Right ventricle myocardium superior (tissue), 1 donor: ENCODE data around the gene PTBP2. TPM values are rescaled to one million over a fixed set of nuclear protein-coding genes. Genes with fewer than 3 reads are reported as not detected.

Experiments used
- ATAC-seq: fragments of 200-7000 bp; cut with Tn5 transposase; one replicate; pipeline ENCODE4 v1.9.1; 2020; ENCODE audit warnings: mild to moderate bottlenecking; ENCODE audit not compliant: poor library complexity
- DNase-seq: peaks from one replicate; pipeline ENCODE4 v3.0.0-alpha.2; 2020
- intact Hi-C: fragments of 100-400 bp; cut with DNase I; formaldehyde crosslinking; loops from one replicate; pipeline ENCODE4 v1.11.2; 2022
- long read RNA-seq: library from polyadenylated mRNA; unstranded; transcript quantifications from one replicate; pipeline ENCODE4 v2.0.0, GENCODE V29; 2021
- total RNA-seq: library from RNA; stranded (reverse); fragmentation: NEBNext Ultra II Directional; extraction: Animal tissue kit (Norgen Biotek cat#: 25700); gene quantifications from one replicate; pipeline ENCODE4 v1.2.1, GENCODE V29; 2021
- donor health status: DM: no; HTN: yes; CAD: no; lungs with severe emphysema.

Gene PTBP2
- total RNA-seq: 14.0 TPM
- long read RNA-seq, full-length matches to known transcripts: 17 of 19 reads
- long read RNA-seq, partial matches to known transcripts: 1 of 19 reads
- long read RNA-seq, other reads (novel, unspliced or antisense): 1 of 19 reads

GRCh38 chr1:96721416-96722160, at the start of gene PTBP2:
Gene PTBP2, plus strand, starts transcription at chr1:96721784. Its CDS starts 81 bp downstream, at chr1:96721865.
- intact Hi-C loops: no loop called here
- DNase-seq (peak; percentile 90), ATAC-seq (peak; percentile 98)

- ATAC-seq: no peak
- no peak for DNase-seq
- intact Hi-C loops: no loop called here
Observed at GRCh38 chr1:96674915-96675314, 46.7 kb upstream of the PTBP2 start.

- DNase-seq (no peak), ATAC-seq (no peak)
- intact Hi-C loops: no loop called here
Observed at GRCh38 chr1:96682056-96682455, 39.5 kb upstream of the PTBP2 start.

GRCh38 chr1:96683931-96684330, 37.7 kb upstream of the PTBP2 start:
- ATAC-seq: peak; percentile 77
- intact Hi-C loops: no loop called here
- no peak for DNase-seq

GRCh38 chr1:96684744-96685143, 36.8 kb upstream of the PTBP2 start:
- ATAC-seq (peak; percentile 76), DNase-seq (no peak)
- intact Hi-C loops: no loop called here

GRCh38 chr1:96688767-96689166, 32.8 kb upstream of the PTBP2 start:
- DNase-seq (no peak), ATAC-seq (no peak)
- intact Hi-C loops: no loop called here

- DNase-seq: no peak
- no peak for ATAC-seq
- intact Hi-C loops: no loop called here
Observed at GRCh38 chr1:96695954-96696353, 25.6 kb upstream of the PTBP2 start.

- intact Hi-C loops: no loop called here
- DNase-seq: no peak
- ATAC-seq: no peak
Observed at GRCh38 chr1:96698342-96698983, 23.1 kb upstream of the PTBP2 start.

GRCh38 chr1:96703186-96703585, 18.4 kb upstream of the PTBP2 start:
- ATAC-seq: no peak
- DNase-seq: no peak
- intact Hi-C loops: no loop called here

- DNase-seq: no peak
- no peak for ATAC-seq
- intact Hi-C loops: no loop called here
Observed at GRCh38 chr1:96707023-96707422, 14.6 kb upstream of the PTBP2 start.

- no peak for ATAC-seq
- no peak for DNase-seq
- intact Hi-C loops: no loop called here
Observed at GRCh38 chr1:96708482-96708881, 13.1 kb upstream of the PTBP2 start.

- ATAC-seq: no peak
- no peak for DNase-seq
- intact Hi-C loops: no loop called here
Observed at GRCh38 chr1:96710708-96711477, 10.7 kb upstream of the PTBP2 start.

- intact Hi-C loops: no loop called here
- DNase-seq (no peak), ATAC-seq (no peak)
Observed at GRCh38 chr1:96713649-96714048, 7.9 kb upstream of the PTBP2 start.

GRCh38 chr1:96714881-96715280, 6.7 kb upstream of the PTBP2 start:
- intact Hi-C loops: no loop called here
- DNase-seq (no peak), ATAC-seq (no peak)

- DNase-seq (no peak), ATAC-seq (no peak)
- intact Hi-C loops: no loop called here
Observed at GRCh38 chr1:96715482-96715881, 6.1 kb upstream of the PTBP2 start.

GRCh38 chr1:96721053-96721415, 550 bp upstream of the PTBP2 start:
- intact Hi-C loops: no loop called here
- ATAC-seq (no peak), DNase-seq (no peak)

- intact Hi-C loops: no loop called here
- DNase-seq: peak; percentile 75
- ATAC-seq: peak; percentile 84
Observed at GRCh38 chr1:96722161-96722922, 758 bp downstream of the PTBP2 start.

GRCh38 chr1:96722958-96723357, 1.4 kb downstream of the PTBP2 start:
- ATAC-seq: no peak
- intact Hi-C loops: no loop called here
- no peak for DNase-seq

GRCh38 chr1:96723377-96723776, 1.8 kb downstream of the PTBP2 start:
- DNase-seq: no peak
- intact Hi-C loops: no loop called here
- ATAC-seq: no peak
